IMR-90 (cell line): ENCODE measurements around the gene GNA15. TPM values are rescaled to one million over a fixed set of nuclear protein-coding genes. Genes with fewer than 3 reads are reported as not detected.

Source experiments
- ATAC-seq: fragments of 200-7000 bp; cut with Tn5 transposase; 2 replicates; pipeline ENCODE4 v1.9.1; 2020; ENCODE audit warnings: low read depth, mild to moderate bottlenecking, moderate library complexity
- BruUV-seq: library from RNA; stranded (reverse); fragments of 400-500 nt; replicated peaks from 2 replicates; lab custom pipeline; 2021; lab: Mats Ljungman, UMichigan
- CTCF ChIA-PET: fragments of 300-600 bp; formaldehyde crosslinking; extraction: SDS; loops from one replicate; lab custom pipeline; 2021; ENCODE audit warnings: antibody characterized with exemption; lab: Yijun Ruan, JAX
- POLR2A ChIA-PET: fragments of 300-600 bp; sonication (Branson Sonifier 250); formaldehyde crosslinking; loops from one replicate; lab custom pipeline; 2022; ENCODE audit warnings: antibody characterized with exemption; ENCODE audit not compliant: unreplicated experiment; lab: Charles Lee
- DNase-seq: peaks from one replicate; pipeline ENCODE4 v3.0.0; 2013
- H2AFZ ChIP-seq: replicated peaks from 2 replicates; pipeline ENCODE3; 2013; ENCODE audit warnings: low read length, mild to moderate bottlenecking; ENCODE audit not compliant: poor library complexity
- H2AK5ac ChIP-seq: 2 replicates; pipeline ENCODE4 v1.6.1; 2013; ENCODE audit warnings: low read depth, low read length, inconsistent platforms
- H2AK9ac ChIP-seq: replicated peaks from 2 replicates; pipeline ENCODE3; 2013; ENCODE audit warnings: mild to moderate bottlenecking, low read depth, low read length, moderate library complexity; ENCODE audit not compliant: poor library complexity
- H2BK120ac ChIP-seq: 2 replicates; pipeline ENCODE4 v1.6.1; 2013; ENCODE audit warnings: low read depth, low read length, inconsistent platforms
- H2BK15ac ChIP-seq: 3 replicates; pipeline ENCODE4 v1.6.1; 2013; ENCODE audit warnings: low read depth, low read length, inconsistent platforms
- H2BK20ac ChIP-seq: 2 replicates; pipeline ENCODE4 v1.6.1; 2013; ENCODE audit warnings: low read depth, mild to moderate bottlenecking, inconsistent platforms, low read length, moderate library complexity
- H2BK5ac ChIP-seq: 2 replicates; pipeline ENCODE4 v1.6.1; 2013; ENCODE audit warnings: mild to moderate bottlenecking, low read depth, low read length, inconsistent platforms; ENCODE audit not compliant: poor library complexity, severe bottlenecking
- H3K14ac ChIP-seq: replicated peaks from 2 replicates; pipeline ENCODE4 v1.6.1; 2013; ENCODE audit warnings: low read depth, low read length, inconsistent platforms
- H3K18ac ChIP-seq: 2 replicates; pipeline ENCODE4 v1.6.1; 2013; ENCODE audit warnings: low read depth, low read length, control low read depth
- H3K23ac ChIP-seq: 2 replicates; pipeline ENCODE4 v1.6.1; 2013; ENCODE audit warnings: low read depth, low read length, inconsistent platforms
- H3K27ac ChIP-seq: 2 replicates; pipeline ENCODE4 v1.5.1; 2013; ENCODE audit warnings: mild to moderate bottlenecking, control low read depth, low read length; ENCODE audit not compliant: insufficient read depth
- H3K27me3 ChIP-seq: 2 replicates; pipeline ENCODE4 v1.6.1; 2013; ENCODE audit warnings: low read length; ENCODE audit not compliant: control insufficient read depth, insufficient read depth
- H3K36me3 ChIP-seq: 2 replicates; pipeline ENCODE4 v1.6.1; 2013; ENCODE audit warnings: low read length, mixed read lengths; ENCODE audit not compliant: control insufficient read depth, insufficient read depth
- H3K4ac ChIP-seq: 2 replicates; pipeline ENCODE4 v1.6.1; 2013; ENCODE audit warnings: low read depth, low read length, inconsistent platforms
- H3K4me1 ChIP-seq: 2 replicates; pipeline ENCODE4 v1.6.1; 2013; ENCODE audit warnings: low read length, mixed read lengths; ENCODE audit not compliant: control insufficient read depth, insufficient read depth
- H3K4me2 ChIP-seq: 2 replicates; pipeline ENCODE4 v1.6.1; 2013; ENCODE audit warnings: low read depth, mild to moderate bottlenecking, control low read depth, low read length, moderate library complexity
- H3K4me3 ChIP-seq: 2 replicates; pipeline ENCODE4 v1.5.1; 2013; ENCODE audit warnings: low read depth, mild to moderate bottlenecking, control low read depth, low read length, moderate library complexity; ENCODE audit not compliant: insufficient read depth
- H3K56ac ChIP-seq: 2 replicates; pipeline ENCODE4 v1.6.1; 2013; ENCODE audit warnings: low read length, inconsistent platforms; ENCODE audit not compliant: insufficient read depth; ENCODE audit errors: extremely low read depth
- H3K79me1 ChIP-seq, 2 experiments: 2 replicates each; pipeline ENCODE4 v1.6.1; 2013; ENCODE audit warnings: low read length in 2 of 2, inconsistent platforms in 1 of 2, low read depth in 1 of 2
- H3K9ac ChIP-seq: 2 replicates; pipeline ENCODE4 v1.6.1; 2013; ENCODE audit warnings: low read depth, low read length, control low read depth
- H3K9me1 ChIP-seq: 2 replicates; pipeline ENCODE4 v1.6.1; 2013; ENCODE audit warnings: low read length, inconsistent platforms; ENCODE audit not compliant: insufficient read depth
- H3K9me3 ChIP-seq: 2 replicates; pipeline ENCODE4 v1.6.1; 2013; ENCODE audit warnings: low read length; ENCODE audit not compliant: control insufficient read depth, insufficient read depth
- H4K20me1 ChIP-seq: 2 replicates; pipeline ENCODE4 v1.6.1; 2013; ENCODE audit warnings: low read length, inconsistent platforms; ENCODE audit not compliant: insufficient read depth
- H4K5ac ChIP-seq: 2 replicates; pipeline ENCODE4 v1.6.1; 2013; ENCODE audit warnings: mild to moderate bottlenecking, low read depth, low read length, control low read depth
- H4K8ac ChIP-seq, 2 experiments: 2 replicates each; pipeline ENCODE4 v1.6.1; 2013; ENCODE audit warnings: low read depth in 2 of 2, low read length in 2 of 2, control low read depth in 1 of 2, inconsistent platforms in 1 of 2
- H4K91ac ChIP-seq: 2 replicates; pipeline ENCODE4 v1.6.1; 2013; ENCODE audit warnings: low read depth, low read length, inconsistent platforms; ENCODE audit not compliant: insufficient read depth
- CHD1 ChIP-seq: IDR thresholded peaks from 2 replicates; pipeline ENCODE4 v1.6.1; 2012; ENCODE audit warnings: low read depth, low read length, improper control_type of control experiment
- RAD21 ChIP-seq: IDR thresholded peaks from 2 replicates; pipeline ENCODE4 v1.6.1; 2012; ENCODE audit warnings: low read length, improper control_type of control experiment
- RFX5 ChIP-seq: IDR thresholded peaks from 2 replicates; pipeline ENCODE4 v1.8.0; 2012; ENCODE audit warnings: low read depth, mild to moderate bottlenecking, low read length, moderate library complexity
- WGBS, 2 experiments: methylation state at CpG; one replicate each; pipeline versions ENCODE4 v1.1.5 to v1.1.7; 2013; ENCODE audit warnings: missing lambda C conversion rate in 2 of 2; ENCODE audit not compliant: insufficient read length in 1 of 2; ENCODE audit errors: extremely low coverage in 2 of 2; 5-methylcytosine and 5-hydroxymethylcytosine counted together
- dilution Hi-C: fragments of 300-500 bp; cut with HindIII; formaldehyde crosslinking; loops from one replicate; pipeline ENCODE4 v1.14.3; 2018; ENCODE audit warnings: low sequenced_read_pairs; ENCODE audit not compliant: unreplicated experiment
- in situ Hi-C: fragments of 300-500 bp; cut with MboI; formaldehyde crosslinking; loops from 3 replicates; pipeline ENCODE4 v1.14.3; 2019; ENCODE audit warnings: low sequenced_read_pairs, inconsistent platforms, mixed read lengths
- intact Hi-C: fragments of 100-400 bp; cut with micrococcal nuclease; formaldehyde crosslinking; loops from 2 replicates; pipeline ENCODE4 v1.10.0; 2022
- polyA plus RNA-seq, 3 experiments: library from polyadenylated mRNA; depleted of rRNA; stranded (reverse); fragments of >200 nt; gene quantifications; 2 replicates each; pipeline ENCODE4 v1.2.3, GENCODE V29; 2012; ENCODE audit warnings: low replicate concordance in 1 of 3
- total RNA-seq: library from RNA; depleted of rRNA; stranded (reverse); fragments of >200 nt; gene quantifications from 2 replicates; pipeline ENCODE4 v1.2.3, GENCODE V29; 2012

Gene GNA15
- total and polyA plus RNA-seq, 2 of the 4 experiments (the other 2 are of a cell fraction), result 0.18 TPM; not detected in 1

- H3K23ac ChIP-seq, result no peak overlapping the region
- dilution Hi-C loops (no loop called here), in situ Hi-C loops (no loop called here), intact Hi-C loops (no loop called here)
- no peak for TF ChIP-seq RAD21
- no peak for TF ChIP-seq RFX5
- no peak for TF ChIP-seq CHD1
- H3K14ac ChIP-seq, result no peak overlapping the region
- H2BK5ac ChIP-seq, result no peak overlapping the region
- no peaks in the 10 kb centered on the region for H3K9me3 ChIP-seq
- H2BK15ac ChIP-seq, result peak overlapping the region; percentile 64; the same call in 1 of the 3 replicates
- no peak for DNase-seq
- peaks cover 0 to 17% of the 10 kb centered on the region in 2 experiments; a peak in 2 of 4 replicates for H3K79me1 ChIP-seq
- H3K36me3 ChIP-seq, result no peaks in the 10 kb centered on the region
- H3K56ac ChIP-seq, result no peak overlapping the region
- WGBS, 2 experiments, result 73% methylated on average over 10 of the region's 14 CpGs; no CpG with 5 or more reads in 1 of the 2 experiments
- no peak overlapping the region for H4K8ac ChIP-seq
- H4K91ac ChIP-seq, result no peak overlapping the region
- no peak overlapping the region for H3K18ac ChIP-seq
- H2BK20ac ChIP-seq, result no peak overlapping the region
- H2AK9ac ChIP-seq, result no peak overlapping the region
- no peak for ATAC-seq
- no peak overlapping the region for H3K4me3 ChIP-seq
- H2BK120ac ChIP-seq, result peak overlapping the region; percentile 66; the same call in 1 of the 2 replicates
- H4K5ac ChIP-seq, result no peak overlapping the region
- peak overlapping the region; percentile 52 for H2AK5ac ChIP-seq
- no peak overlapping the region for H3K4me2 ChIP-seq
- H3K27me3 ChIP-seq, result no peaks in the 10 kb centered on the region
- no TSS peak for BruUV-seq
- H3K9ac ChIP-seq, result no peak overlapping the region
- peaks cover 4% of the 10 kb centered on the region; the same call in 1 of the 2 replicates for H3K4me1 ChIP-seq
- no peak overlapping the region for H3K27ac ChIP-seq
- H3K9me1 ChIP-seq, result peaks cover 19% of the 10 kb centered on the region
- ChIA-PET POLR2A (no interaction called here), CTCF (no interaction called here)
- peak overlapping the region; percentile 69 for H2AFZ ChIP-seq
- H3K4ac ChIP-seq, result peak overlapping the region; percentile 34; the same call in 1 of the 2 replicates
- H4K20me1 ChIP-seq, result no peaks in the 10 kb centered on the region
These were observed 16.0 kb downstream of the GNA15 start for GRCh38 chr19:3151563-3152418.
